ENCODE results near the gene EVI2B. TPM values are rescaled to one million over a fixed set of nuclear protein-coding genes. Genes with fewer than 3 reads are reported as not detected.

The EVI2B gene
- total RNA-seq, 1 experiment from 2014 or later: not detected

DNA sequence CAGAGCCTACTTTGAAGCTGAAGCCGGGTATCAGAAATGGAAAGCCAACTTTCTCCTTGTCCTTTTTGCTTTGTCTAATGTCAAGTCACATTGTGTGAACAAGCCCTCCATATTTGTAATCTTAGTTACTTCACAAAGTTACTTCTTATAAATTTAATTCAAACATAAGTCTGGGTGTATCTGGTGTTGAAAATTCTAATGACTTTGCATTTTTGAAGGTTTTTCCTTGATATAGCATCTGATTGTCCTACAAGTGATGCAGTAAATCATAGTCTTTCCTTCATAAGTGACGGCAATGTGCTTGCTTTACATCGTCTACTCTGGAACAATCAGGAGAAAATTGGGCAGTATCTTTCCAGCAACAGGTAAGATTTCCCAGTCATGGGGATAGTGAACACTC, 53.7 kb downstream of the EVI2B start:
- Mint-ChIP-seq H3K27ac (ENCODE audit: unreplicated experiment) (no peak overlapping the region), H3K4me1 (ENCODE audit: low read depth, unreplicated experiment) (no peaks in the 10 kb centered on the region), H3K36me3 (ENCODE audit: insufficient read depth, unreplicated experiment) (no peaks in the 10 kb centered on the region), H3K27me3 (ENCODE audit: unreplicated experiment) (no peaks in the 10 kb centered on the region), H3K4me3 (ENCODE audit: low read depth, unreplicated experiment) (no peak overlapping the region), H3K9me3 (ENCODE audit: low read depth, unreplicated experiment) (no peaks in the 10 kb centered on the region)
- no TSS peak for BruUV-seq (replicated peaks)
- intact Hi-C loops (cut with micrococcal nuclease; ENCODE audit: unreplicated experiment): no loop called here
- CTCF ChIA-PET: no interaction called here
- no peak for DNase-seq
- TF ChIP-seq, protein P1, sequence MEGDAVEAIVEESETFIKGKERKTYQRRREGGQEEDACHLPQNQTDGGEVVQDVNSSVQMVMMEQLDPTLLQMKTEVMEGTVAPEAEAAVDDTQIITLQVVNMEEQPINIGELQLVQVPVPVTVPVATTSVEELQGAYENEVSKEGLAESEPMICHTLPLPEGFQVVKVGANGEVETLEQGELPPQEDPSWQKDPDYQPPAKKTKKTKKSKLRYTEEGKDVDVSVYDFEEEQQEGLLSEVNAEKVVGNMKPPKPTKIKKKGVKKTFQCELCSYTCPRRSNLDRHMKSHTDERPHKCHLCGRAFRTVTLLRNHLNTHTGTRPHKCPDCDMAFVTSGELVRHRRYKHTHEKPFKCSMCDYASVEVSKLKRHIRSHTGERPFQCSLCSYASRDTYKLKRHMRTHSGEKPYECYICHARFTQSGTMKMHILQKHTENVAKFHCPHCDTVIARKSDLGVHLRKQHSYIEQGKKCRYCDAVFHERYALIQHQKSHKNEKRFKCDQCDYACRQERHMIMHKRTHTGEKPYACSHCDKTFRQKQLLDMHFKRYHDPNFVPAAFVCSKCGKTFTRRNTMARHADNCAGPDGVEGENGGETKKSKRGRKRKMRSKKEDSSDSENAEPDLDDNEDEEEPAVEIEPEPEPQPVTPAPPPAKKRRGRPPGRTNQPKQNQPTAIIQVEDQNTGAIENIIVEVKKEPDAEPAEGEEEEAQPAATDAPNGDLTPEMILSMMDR (IDR thresholded peaks at IDR 0.05; ENCODE audit: unreplicated experiment): no peak

DNA sequence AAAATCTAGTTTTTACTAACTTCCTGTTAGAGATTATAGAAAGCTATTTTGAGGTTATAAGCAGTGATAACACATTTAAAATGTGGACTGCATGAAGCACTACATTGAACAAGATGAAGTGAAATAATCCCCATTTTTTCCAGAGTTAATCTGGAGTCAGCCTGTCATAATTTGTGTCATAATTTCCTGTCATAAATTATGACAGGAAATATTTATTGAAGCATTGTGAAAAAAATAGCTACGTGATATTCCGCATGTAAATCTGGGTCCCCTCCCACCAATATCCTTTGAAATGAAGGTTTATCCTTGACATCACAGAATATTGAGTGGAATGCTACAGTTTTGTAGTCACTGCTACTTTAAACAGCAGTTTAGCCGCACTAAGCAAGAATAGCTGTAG, 56.9 kb downstream of the EVI2B start:
- intact Hi-C loops (cut with micrococcal nuclease; ENCODE audit: unreplicated experiment): no loop called here
- H3K27ac Mint-ChIP-seq (ENCODE audit: unreplicated experiment): no peak overlapping the region
- TF ChIP-seq, protein P1 (IDR thresholded peaks at IDR 0.05; ENCODE audit: unreplicated experiment): no peak
- H3K9me3 Mint-ChIP-seq (ENCODE audit: low read depth, unreplicated experiment): no peaks in the 10 kb centered on the region
- CTCF ChIA-PET: interaction anchor here (0.6 kb wide), 1 partner anchor 703 kb away, joined by 3 read pairs; no protein-coding TSS in a partner anchor
- no peaks in the 10 kb centered on the region for H3K27me3 Mint-ChIP-seq (ENCODE audit: unreplicated experiment)
- BruUV-seq (replicated peaks): no TSS peak
- H3K36me3 Mint-ChIP-seq (ENCODE audit: insufficient read depth, unreplicated experiment): no peaks in the 10 kb centered on the region
- H3K4me1 Mint-ChIP-seq (ENCODE audit: low read depth, unreplicated experiment): no peaks in the 10 kb centered on the region
- DNase-seq: no peak
- H3K4me3 Mint-ChIP-seq (ENCODE audit: low read depth, unreplicated experiment): no peak overlapping the region

GRCh38 chr17:31254654-31255053, 59.2 kb downstream of the EVI2B start:
- TF ChIP-seq, protein P1 (IDR thresholded peaks at IDR 0.05; ENCODE audit: unreplicated experiment): no peak
- H3K9me3 Mint-ChIP-seq (ENCODE audit: low read depth, unreplicated experiment): no peaks in the 10 kb centered on the region
- BruUV-seq (replicated peaks): no TSS peak
- CTCF ChIA-PET: no interaction called here
- H3K4me1 Mint-ChIP-seq (ENCODE audit: low read depth, unreplicated experiment): peaks cover 7% of the 10 kb centered on the region
- no peak overlapping the region for H3K4me3 Mint-ChIP-seq (ENCODE audit: low read depth, unreplicated experiment)
- H3K36me3 Mint-ChIP-seq (ENCODE audit: insufficient read depth, unreplicated experiment): no peaks in the 10 kb centered on the region
- H3K27me3 Mint-ChIP-seq (ENCODE audit: unreplicated experiment): no peaks in the 10 kb centered on the region
- H3K27ac Mint-ChIP-seq (ENCODE audit: unreplicated experiment): no peak overlapping the region
- intact Hi-C loops (cut with micrococcal nuclease; ENCODE audit: unreplicated experiment): no loop called here
- no peak for DNase-seq

Other genes with a start within 250 kb of the EVI2B start
- 61.5 and 64.7 TPM in 2 replicates for gene NF1, start 219.1 kb downstream of the EVI2B start, total RNA-seq (2022)
- not detected in 2 replicates for gene OMG, start 16.8 kb downstream of the EVI2B start, total RNA-seq (2022)
- not detected in 2 replicates for gene EVI2A, start 7.6 kb upstream of the EVI2B start, total RNA-seq (2022)
- 25.2 and 27.9 TPM in 2 replicates for gene RAB11FIP4, start 77.6 kb upstream of the EVI2B start, total RNA-seq (2022)